NCI-H146 (cell line): ENCODE measurements around the gene RPS14.

Experiments used
- DNase-seq: peaks from one replicate; lab custom pipeline; 2025; lab: John Stamatoyannopoulos, UW

The RPS14 gene

GRCh38 chr5:150400316-150401075 is 49.0 kb downstream of the RPS14 start:
- no peak for DNase-seq

DNA sequence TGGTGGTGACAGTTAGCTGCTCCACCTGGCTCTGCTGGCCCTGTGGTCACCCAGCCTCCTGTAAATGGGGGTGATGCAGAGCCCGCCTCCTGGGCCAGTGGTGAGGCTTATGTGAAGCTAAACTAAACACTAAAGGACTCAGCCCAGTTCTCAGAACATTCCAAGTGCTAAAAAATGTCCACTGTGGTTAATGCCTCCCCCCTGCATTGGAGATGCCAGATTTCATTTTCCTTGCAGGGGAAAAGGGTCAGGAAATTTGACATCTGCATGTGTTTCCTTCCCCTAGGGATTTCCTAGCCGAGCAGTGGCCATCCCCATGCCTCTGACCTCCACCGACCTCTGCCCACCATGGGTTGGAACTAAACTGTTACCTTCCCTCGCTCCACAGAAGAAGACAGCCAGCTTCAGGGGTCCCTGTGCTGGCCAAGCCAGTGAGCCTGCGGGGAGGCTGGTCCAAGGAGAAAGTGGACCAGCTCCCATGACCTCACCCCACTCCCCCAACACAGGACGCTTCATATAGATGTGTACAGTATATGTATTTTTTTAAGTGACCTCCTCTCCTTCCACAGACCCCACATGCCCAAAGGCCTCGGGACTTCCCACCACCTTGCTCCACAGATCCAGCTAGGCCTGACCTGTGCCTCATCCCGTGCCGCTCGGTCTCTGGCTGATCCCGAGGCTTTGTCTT is 49.9 kb downstream of the RPS14 start:
- DNase-seq, result no peak

GRCh38 chr5:150398722-150399523 is 50.6 kb downstream of the RPS14 start:
- no peak for DNase-seq

GRCh38 chr5:150397782-150398721 is 51.5 kb downstream of the RPS14 start:
- DNase-seq, result no peak

DNA sequence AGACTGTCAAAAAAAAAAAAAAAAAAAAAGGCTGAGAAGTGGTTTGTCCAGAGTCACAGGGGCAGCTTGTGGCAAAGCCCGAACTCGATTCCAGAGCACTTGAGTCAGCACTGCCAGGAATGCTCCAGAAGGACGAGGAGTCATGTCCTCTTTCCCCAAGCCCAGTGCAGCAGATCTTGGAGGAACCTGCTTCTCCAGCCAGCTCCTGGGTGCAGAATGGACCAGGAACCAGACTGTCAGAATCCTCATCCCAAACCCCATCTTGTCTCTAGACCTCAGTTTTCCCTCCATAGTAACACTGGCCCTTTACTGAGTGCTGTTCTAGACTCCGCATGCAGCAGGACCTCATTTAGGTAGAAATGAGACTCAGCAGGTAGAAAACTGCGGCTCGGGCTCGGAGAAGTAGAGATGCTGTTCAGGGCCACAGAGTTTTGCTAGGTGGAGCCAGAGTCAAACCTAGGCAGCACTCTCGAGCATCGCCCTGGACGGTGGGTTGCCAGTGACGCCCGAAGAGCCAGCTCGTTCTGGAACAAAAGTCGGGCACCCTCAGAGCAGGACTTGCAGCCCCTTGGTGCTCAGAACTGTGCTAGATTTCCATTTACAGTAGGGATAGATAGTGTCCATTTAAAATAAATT is 52.3 kb downstream of the RPS14 start:
- DNase-seq, result no peak

DNA sequence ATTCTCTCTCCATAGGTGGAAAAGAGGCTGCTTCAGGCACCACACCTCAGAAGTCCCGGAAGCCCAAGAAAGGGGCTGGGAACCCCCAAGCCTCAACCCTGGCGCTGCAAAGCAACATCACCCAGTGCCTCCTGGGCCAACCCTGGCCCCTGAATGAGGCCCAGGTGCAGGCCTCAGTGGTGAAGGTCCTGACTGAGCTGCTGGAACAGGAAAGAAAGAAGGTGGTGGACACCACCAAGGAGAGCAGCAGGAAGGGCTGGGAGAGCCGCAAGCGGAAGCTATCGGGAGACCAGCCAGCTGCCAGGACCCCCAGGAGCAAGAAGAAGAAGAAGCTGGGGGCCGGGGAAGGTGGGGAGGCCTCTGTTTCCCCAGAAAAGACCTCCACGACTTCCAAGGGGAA is 53.3 kb downstream of the RPS14 start:
- DNase-seq, result no peak

DNA sequence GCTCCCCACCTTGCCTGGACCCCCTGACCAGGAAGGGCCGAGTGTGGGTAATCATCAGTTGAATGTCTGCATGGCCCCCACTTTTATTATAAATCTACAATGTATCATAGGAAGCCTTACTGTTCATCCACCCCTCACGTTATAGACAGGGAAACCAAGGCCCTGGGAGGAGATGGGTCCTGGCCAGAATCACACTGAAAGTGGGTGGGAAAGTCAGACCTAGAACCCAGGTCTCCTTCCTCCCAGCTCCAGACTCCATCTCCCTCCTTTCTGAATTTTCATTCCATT is 53.9 kb downstream of the RPS14 start:
- no peak for DNase-seq

GRCh38 chr5:150394912-150395687 is 54.4 kb downstream of the RPS14 start:
- no peak for DNase-seq

- no peak for DNase-seq
These were observed 55.4 kb downstream of the RPS14 start for GRCh38 chr5:150394131-150394530.

DNA sequence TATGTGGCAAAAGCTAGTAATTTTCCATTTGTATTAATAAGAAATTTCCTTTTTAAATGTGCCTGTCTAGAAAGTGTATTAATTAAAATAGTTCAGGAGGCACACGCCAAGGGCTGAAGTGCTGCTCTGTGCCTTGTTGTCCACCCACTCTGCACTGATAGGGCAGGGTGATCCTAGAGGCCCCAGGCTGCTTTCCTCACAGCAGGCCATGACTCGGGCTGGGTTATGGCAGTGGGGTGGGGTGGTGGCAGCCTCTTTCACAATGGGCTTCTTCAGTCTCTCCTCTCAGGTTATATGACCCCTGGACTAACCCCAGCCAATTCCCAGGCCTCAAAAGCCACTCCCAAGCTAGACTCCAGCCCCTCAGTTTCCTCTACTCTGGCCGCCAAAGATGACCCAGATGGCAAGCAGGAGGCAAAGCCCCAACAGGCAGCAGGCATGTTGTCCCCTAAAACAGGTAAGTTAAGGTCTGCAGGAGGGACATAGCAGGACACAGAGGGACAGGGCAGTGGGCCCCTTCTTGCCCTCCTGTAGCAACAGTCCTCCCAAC is 56.4 kb downstream of the RPS14 start:
- DNase-seq, result no peak

DNA sequence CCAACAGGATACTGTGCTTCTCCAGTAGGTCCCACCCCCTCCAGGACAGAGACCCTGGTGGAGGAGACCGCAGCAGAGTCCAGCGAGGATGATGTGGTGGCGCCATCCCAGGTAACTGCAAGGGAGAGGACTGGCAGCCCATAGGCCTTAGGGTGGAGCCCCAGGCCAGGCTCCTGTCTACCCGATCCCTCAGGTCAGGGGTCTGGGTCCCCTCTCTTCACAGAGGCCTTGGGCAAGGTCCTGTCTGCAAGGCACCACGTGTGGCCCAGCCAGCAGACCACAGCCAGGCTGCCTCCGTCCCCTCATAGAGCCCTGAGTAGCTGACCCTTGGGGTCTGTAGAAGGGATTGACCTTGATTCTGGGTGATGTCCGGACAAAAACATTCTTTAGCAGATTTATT is 56.9 kb downstream of the RPS14 start:
- DNase-seq, result no peak
